BE2C (cell line): ENCODE data around the gene FANCC.
A peak's percentile ranks its signal among the peaks of the same experiment; 100 is the strongest.

Experiments
- DNase-seq: peaks from one replicate; pipeline ENCODE4 v3.0.0-alpha.2; 2020
- H3K27me3 ChIP-seq: fragments of 250-450 bp; sonication (Bioruptor Pico); 2 replicates; pipeline ENCODE4 v1.5.1; 2020; ENCODE audit warnings: mild to moderate bottlenecking
- H3K36me3 ChIP-seq: fragments of 250-450 bp; sonication (Bioruptor Pico); 2 replicates; pipeline ENCODE4 v1.5.1; 2020; ENCODE audit warnings: mild to moderate bottlenecking
- H3K4me1 ChIP-seq: fragments of 250-450 bp; sonication (Bioruptor Pico); 2 replicates; pipeline ENCODE4 v1.5.1; 2020
- H3K4me3 ChIP-seq: 2 replicates; pipeline ENCODE4 v1.5.1; 2011; ENCODE audit warnings: low read depth, low read length
- H3K9me3 ChIP-seq: fragments of 250-450 bp; sonication (Bioruptor Pico); 2 replicates; pipeline ENCODE4 v1.5.1; 2020
- CTCF ChIP-seq: IDR thresholded peaks from 2 replicates; pipeline ENCODE4 v1.5.1; 2012; ENCODE audit warnings: mild to moderate bottlenecking, low read depth, low read length

Gene FANCC

GRCh38 chr9:95090871-95091577, 226.5 kb downstream of the FANCC start:
- no peak for DNase-seq
- H3K4me1 ChIP-seq: peaks cover 49% of the 10 kb centered on the region
- H3K4me3 ChIP-seq: no peak overlapping the region
- peaks cover 63% of the 10 kb centered on the region for H3K36me3 ChIP-seq
- no peak for TF ChIP-seq CTCF
- H3K9me3 ChIP-seq: no peaks in the 10 kb centered on the region
- H3K27me3 ChIP-seq: no peaks in the 10 kb centered on the region

GRCh38 chr9:95090023-95090791, 227.3 kb downstream of the FANCC start:
- Histone ChIP-seq H3K4me1 (peaks cover 41% of the 10 kb centered on the region), H3K4me3 (no peak overlapping the region), H3K36me3 (peaks cover 65% of the 10 kb centered on the region), H3K27me3 (no peaks in the 10 kb centered on the region), H3K9me3 (no peaks in the 10 kb centered on the region)
- no peak for TF ChIP-seq CTCF
- peak; percentile 49 for DNase-seq

- Histone ChIP-seq H3K9me3 (no peaks in the 10 kb centered on the region), H3K4me3 (no peak overlapping the region), H3K4me1 (peaks cover 40% of the 10 kb centered on the region), H3K36me3 (peaks cover 70% of the 10 kb centered on the region), H3K27me3 (no peaks in the 10 kb centered on the region)
- TF ChIP-seq CTCF: no peak
- no peak for DNase-seq
These were observed 228.1 kb downstream of the FANCC start for GRCh38 chr9:95089257-95090022.

- DNase-seq: no peak
- no peaks in the 10 kb centered on the region for H3K27me3 ChIP-seq
- H3K36me3 ChIP-seq: peaks cover 77% of the 10 kb centered on the region
- peaks cover 40% of the 10 kb centered on the region for H3K4me1 ChIP-seq
- H3K4me3 ChIP-seq: no peak overlapping the region
- no peak for TF ChIP-seq CTCF
- no peaks in the 10 kb centered on the region for H3K9me3 ChIP-seq
These were observed 228.9 kb downstream of the FANCC start for GRCh38 chr9:95088421-95089161.

GRCh38 chr9:95087659-95088242, 229.8 kb downstream of the FANCC start:
- Histone ChIP-seq H3K27me3 (no peaks in the 10 kb centered on the region), H3K4me1 (peaks cover 36% of the 10 kb centered on the region), H3K4me3 (no peak overlapping the region), H3K36me3 (peaks cover 77% of the 10 kb centered on the region), H3K9me3 (no peaks in the 10 kb centered on the region)
- peak; percentile 50 for DNase-seq
- TF ChIP-seq CTCF: peak; percentile 41
